ENCODE results near the gene ARF1. TPM values are rescaled to one million over a fixed set of nuclear protein-coding genes. Genes with fewer than 3 reads are reported as not detected.

Gene ARF1
- total and polyA plus RNA-seq, 2 of the 8 experiments (the other 6 are each of a cell fraction or from before 2014, with no cell fraction given) = 265 to 471 TPM

DNA sequence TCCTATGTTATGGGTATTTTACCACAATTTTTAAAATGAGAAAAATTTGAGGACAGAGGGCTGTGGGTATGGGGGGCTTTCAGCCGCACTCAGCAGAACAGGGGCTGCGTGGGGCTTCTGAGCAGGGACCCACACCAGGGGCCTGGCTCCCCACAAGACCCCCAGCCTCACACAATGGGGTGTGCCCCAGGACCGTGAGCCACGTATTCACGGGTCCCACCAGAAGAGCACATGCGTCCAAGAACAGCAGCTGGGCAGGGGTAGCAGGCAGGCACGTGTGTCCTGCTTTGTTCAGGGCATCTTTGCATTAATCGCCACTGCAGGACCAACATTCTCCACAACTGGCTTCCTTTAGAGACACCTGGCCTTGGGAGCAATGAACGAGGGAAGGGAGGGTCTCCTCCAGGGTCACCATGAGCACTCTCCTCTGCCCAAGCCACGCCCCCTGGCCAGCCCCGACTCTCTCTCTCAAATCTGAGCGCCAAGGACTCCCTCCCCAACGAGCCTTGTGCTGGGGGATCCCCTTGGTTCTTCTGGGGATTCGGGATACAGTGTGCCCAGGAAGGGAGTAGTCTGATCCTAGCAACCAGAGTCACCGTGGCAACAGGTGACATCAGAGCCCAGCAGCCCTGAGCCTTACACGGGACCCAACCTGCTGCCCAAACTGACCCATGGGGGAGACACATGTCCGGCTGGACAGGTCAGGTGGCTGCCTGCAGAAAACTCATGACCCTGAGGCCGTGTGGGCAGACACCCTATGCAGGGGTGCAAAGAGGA is 7.4 kb upstream of the ARF1 start:
- H2BK120ac ChIP-seq (replicated peaks; ENCODE audit: low read depth, low read length) = no peak overlapping the region
- no peak overlapping the region for H4K91ac ChIP-seq (replicated peaks; ENCODE audit: insufficient read length, low read length)
- peaks cover 0 to 15% (median 0%) of the 10 kb centered on the region in 4 experiments; a peak in 4 of 7 replicates for H3K4me1 ChIP-seq (replicated peaks in 1 of 4; ENCODE audit: control insufficient read depth in 3 of 4, insufficient read depth in 4 of 4, low read length in 3 of 4)
- 62% methylated on average over 18 of the region's 18 CpGs; no CpG with 5 or more reads in 1 of the 2 experiments for WGBS, 2 experiments (ENCODE audit: extremely low coverage in 1 of 2, insufficient coverage in 1 of 2, insufficient read length in 1 of 2, insufficient replicate concordance in 2 of 2, low coverage in 1 of 2, low lambda C conversion rate in 2 of 2, missing lambda C conversion rate in 1 of 2)
- ChIA-PET CTCF (ENCODE audit: partially characterized antibody) (interaction anchor here (0.6 to 6.2 kb wide), 10 partner anchors 10 to 357 kb away, joined by 3 to 115 read pairs (median 6); partner anchors contain the start of gene WNT3A), POLR2A (ENCODE audit: partially characterized antibody) (interaction anchor here (1.3 to 1.7 kb wide), 2 partner anchors 7 to 9 kb away, joined by 4 to 5 read pairs; partner anchors contain the start of gene ARF1)
- H3K23ac ChIP-seq (ENCODE audit: insufficient read length) = no peak overlapping the region
- no peaks in the 10 kb centered on the region for H3K79me2 ChIP-seq (ENCODE audit: control insufficient read depth in 1 of 2, insufficient read depth in 2 of 2, low read length in 2 of 2)
- no peak overlapping the region for H3K56ac ChIP-seq (replicated peaks; ENCODE audit: insufficient read length, low read depth, low read length)
- H3K18ac ChIP-seq (ENCODE audit: extremely low read depth, low read length) = no peak overlapping the region
- H3K9ac ChIP-seq (replicated peaks in 1 of 4; ENCODE audit: extremely low read depth in 1 of 4, low read depth in 3 of 4, low read length in 3 of 4) = no peak overlapping the region; a peak in 2 of 7 replicates
- no peak overlapping the region for H3K4me3 ChIP-seq (ENCODE audit: extremely low read depth in 1 of 4, insufficient read depth in 2 of 4, low read depth in 3 of 4, low read length in 4 of 4)
- H2BK20ac ChIP-seq (ENCODE audit: low read length) = no peak overlapping the region
- no peak overlapping the region for H2BK12ac ChIP-seq (ENCODE audit: low read depth, low read length)
- no peak overlapping the region for H4K8ac ChIP-seq (ENCODE audit: extremely low read depth, insufficient read depth, low read length)
- peaks cover 20 to 84% (median 80%) of the 10 kb centered on the region in 4 experiments for H3K27me3 ChIP-seq (replicated peaks in 1 of 4; ENCODE audit: control insufficient read depth in 3 of 4, extremely low read depth in 1 of 4, insufficient read depth in 3 of 4, low read length in 3 of 4)
- no peak overlapping the region for H2BK5ac ChIP-seq (ENCODE audit: low read depth, low read length)
- DNase-seq (ENCODE audit: low read depth in 1 of 2, low spot score in 2 of 2) (no peak), FAIRE-seq (no peak)
- H3K4ac ChIP-seq (replicated peaks; ENCODE audit: insufficient read length, low read depth, low read length) = no peak overlapping the region
- no peak overlapping the region for H4K5ac ChIP-seq (ENCODE audit: insufficient read length, low read depth, low read length)
- H3K27ac ChIP-seq (ENCODE audit: low read depth, low read length) = no peak overlapping the region
- H3K4me2 ChIP-seq (ENCODE audit: insufficient read depth in 1 of 2, low read depth in 2 of 2, low read length in 2 of 2) = no peak overlapping the region
- H3K36me3 ChIP-seq (ENCODE audit: control insufficient read depth in 2 of 4, insufficient read depth in 4 of 4, low read length in 3 of 4) = no peaks in the 10 kb centered on the region
- no peak overlapping the region for H2BK15ac ChIP-seq (ENCODE audit: low read length)
- H3K9me3 ChIP-seq (ENCODE audit: insufficient read depth in 2 of 2, low read depth in 1 of 2, low read length in 1 of 2) = no peaks in the 10 kb centered on the region
- TF ChIP-seq BRCA1 (IDR thresholded peaks at IDR 0.05; ENCODE audit: low read depth, low read length) = no peak
- TF ChIP-seq, protein P1, sequence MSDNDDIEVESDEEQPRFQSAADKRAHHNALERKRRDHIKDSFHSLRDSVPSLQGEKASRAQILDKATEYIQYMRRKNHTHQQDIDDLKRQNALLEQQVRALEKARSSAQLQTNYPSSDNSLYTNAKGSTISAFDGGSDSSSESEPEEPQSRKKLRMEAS (IDR thresholded peaks at IDR 0.05) = 0 out of 2 replicates have a peak, but pooled peaks have one; percentile 23
- TF ChIP-seq YY1 (IDR thresholded peaks at IDR 0.05; ENCODE audit: low read depth, low read length) = no peak
- TF ChIP-seq CREB1 (IDR thresholded peaks at IDR 0.05) = peak; percentile 75
- TF ChIP-seq RFX5 (IDR thresholded peaks at IDR 0.05; ENCODE audit: borderline replicate concordance, low read depth, low read length) = peak; percentile 92
- H3K23me2 ChIP-seq (ENCODE audit: low read depth, low read length) = peaks cover 16% of the 10 kb centered on the region; the same call in 1 of the 2 replicates
- peaks cover 7 to 35% of the 10 kb centered on the region in 2 experiments for H4K20me1 ChIP-seq (replicated peaks in 1 of 2; ENCODE audit: control insufficient read depth in 1 of 2, insufficient read depth in 2 of 2, low read length in 2 of 2)
- H3K79me1 ChIP-seq (ENCODE audit: low read depth, low read length) = peaks cover 2% of the 10 kb centered on the region; the same call in 1 of the 2 replicates
- no peak overlapping the region for H2AFZ ChIP-seq (ENCODE audit: low read length)
- H3K14ac ChIP-seq (ENCODE audit: insufficient read length) = no peak overlapping the region
- no peak overlapping the region for H2AK5ac ChIP-seq (ENCODE audit: low read depth, low read length)
